NCI-H2171 treated with DMSO at 0.1 percent for 48 hours (cell line): ENCODE data around the gene ZFP1.

Experiments
- DNase-seq: peaks from one replicate; lab custom pipeline; 2025; lab: John Stamatoyannopoulos, UW

ZFP1 gene

DNA sequence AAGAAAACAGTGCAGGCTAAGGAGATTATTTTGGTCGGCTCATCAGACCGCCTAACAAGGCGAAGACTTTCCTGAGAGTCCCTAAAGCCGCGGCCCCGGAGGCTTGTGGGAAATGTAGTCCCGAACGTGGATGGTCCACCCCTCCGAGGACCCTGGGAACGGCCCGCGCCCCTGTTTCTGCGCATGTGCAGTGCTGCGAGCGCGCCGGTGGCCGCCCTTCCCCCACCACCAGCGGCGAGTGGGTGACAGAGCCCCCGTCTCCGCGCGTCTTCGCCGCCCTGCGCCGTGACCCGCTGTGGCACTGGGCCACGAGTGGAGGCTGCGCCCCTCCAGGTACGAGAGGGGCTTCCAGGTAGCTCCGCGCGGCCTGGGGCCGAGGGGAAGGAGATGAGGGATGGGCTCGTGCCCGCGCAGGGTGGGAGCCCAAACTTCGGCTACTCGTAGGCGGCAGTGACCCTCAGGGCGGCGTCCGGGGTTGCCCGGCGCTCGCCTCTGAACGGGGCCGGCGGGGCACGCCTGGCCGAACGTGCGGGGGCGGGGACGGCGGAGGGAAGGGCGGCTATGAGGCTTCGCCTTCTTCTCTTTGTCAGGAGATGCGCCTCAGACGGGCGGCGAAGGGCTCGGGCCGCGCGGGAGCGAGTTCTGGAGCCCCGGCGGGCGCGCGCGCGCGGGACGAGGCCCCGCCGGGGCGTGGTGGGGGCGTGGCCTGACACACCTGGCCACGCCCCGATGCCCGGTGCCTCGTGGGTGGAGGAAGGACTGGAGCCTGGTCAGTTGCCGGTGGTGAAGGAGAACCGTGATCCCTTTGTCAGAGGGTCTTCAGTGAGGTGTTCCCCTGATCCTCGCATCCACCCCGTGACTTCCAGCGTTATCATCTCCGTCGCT lies at the start of gene ZFP1:
Gene ZFP1 (plus strand): TSS at position 214 of the 885 bp plus-strand sequence. CDS start 4,428 bp downstream, outside the sequence.
- peak; percentile 89 for DNase-seq

DNA sequence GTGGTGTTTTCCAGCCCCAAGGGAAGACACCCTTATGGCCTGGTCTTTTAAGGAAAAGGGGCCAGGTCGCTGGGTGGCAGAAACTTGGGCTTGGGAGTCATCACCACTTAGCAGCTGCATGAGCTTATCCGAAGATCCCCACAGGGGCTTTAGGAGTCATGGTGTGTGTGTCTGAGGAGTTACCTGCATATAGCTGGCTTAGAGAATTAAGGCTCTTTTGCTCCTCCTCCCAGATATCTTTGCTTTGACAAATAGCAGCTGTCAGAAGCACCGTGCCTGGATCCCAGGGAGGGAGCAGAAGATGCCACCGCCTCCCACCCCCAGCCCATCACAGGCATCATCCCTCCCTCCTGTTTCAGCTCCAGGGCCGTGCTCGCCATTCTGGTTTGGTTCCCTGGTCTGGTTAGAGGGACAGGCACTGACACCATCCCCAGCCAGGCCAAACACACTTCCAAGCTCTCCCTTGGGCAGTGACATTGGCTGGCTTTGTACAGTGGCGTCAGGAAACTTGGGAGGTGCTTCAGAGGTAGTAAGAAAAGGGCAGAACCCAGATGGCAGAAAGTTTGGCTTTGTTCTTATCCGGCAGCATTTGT lies 49.2 kb upstream of the ZFP1 start:
- DNase-seq, result no peak

DNA sequence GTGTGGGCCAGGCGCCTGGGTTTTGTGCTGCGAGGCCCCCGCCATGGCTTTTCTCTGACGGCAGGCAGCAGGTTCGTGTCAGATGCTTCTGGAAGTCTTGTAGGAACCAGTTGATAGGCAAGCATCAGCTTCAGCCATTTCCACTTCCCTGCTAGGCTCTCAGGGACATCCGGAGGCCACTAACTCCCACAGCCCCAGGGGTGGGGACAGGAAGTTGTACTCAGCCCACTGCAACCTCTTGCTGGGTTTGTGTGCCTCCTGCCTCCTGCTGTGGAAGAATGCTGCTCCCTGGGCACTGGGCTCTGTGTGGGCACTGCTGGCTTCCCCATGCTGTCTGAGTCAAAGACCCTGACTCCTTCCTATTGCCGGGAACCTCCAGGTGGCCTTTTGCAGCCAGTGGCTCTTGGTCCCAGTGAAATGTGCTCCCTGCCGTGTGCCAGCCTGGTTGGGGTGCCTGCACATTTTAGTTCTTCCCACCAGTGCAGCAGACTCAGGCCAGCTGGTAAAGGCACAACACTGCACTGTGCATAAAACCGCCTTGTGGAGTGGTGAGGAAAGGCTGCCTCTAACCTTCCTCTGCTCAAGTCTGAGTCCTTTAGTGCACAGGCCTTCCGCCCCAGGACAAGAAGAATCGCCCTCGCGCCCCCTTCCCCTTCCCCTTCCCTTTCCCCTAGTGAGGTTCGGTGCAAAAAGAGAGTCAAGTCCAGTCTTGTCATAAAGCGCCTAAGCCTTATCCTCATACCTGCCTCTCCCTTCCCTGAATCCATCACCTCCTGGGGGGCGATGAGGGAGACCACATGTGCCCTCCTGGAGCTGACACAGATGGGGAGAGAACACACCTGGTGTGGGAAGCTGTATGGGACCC lies 48.4 kb upstream of the ZFP1 start:
- DNase-seq, result peak; percentile 36

GRCh38 chr16:75100603-75100990 lies 47.7 kb upstream of the ZFP1 start:
- DNase-seq, result no peak

- no peak for DNase-seq
Observed at GRCh38 chr16:75101635-75102034, 46.7 kb upstream of the ZFP1 start.

- no peak for DNase-seq
Observed at GRCh38 chr16:75102595-75102994, 45.7 kb upstream of the ZFP1 start.

GRCh38 chr16:75103994-75104393 lies 44.3 kb upstream of the ZFP1 start:
- no peak for DNase-seq

DNA sequence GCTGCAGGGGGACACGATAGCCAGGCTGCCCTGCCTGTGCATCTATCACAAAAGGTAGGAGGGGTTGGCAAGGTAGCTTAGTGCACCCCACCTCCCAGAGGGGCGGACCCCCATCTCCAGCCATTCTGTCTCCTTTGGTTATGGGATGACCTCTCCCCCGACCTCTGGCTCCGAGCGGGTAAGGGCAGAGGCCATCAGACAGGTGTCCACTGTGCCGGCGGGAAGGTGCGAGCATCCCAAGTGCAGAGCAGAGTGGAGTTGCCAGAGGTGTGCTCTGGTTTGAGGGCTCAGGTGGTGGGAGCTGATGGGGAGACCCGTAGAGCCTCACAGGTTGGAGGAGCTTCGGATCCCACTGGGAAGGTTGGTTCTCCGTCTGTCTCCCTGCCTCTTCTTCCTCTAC lies 43.5 kb upstream of the ZFP1 start:
- no peak for DNase-seq

- DNase-seq, result no peak
Observed at GRCh38 chr16:75105306-75106061, 42.8 kb upstream of the ZFP1 start.

DNA sequence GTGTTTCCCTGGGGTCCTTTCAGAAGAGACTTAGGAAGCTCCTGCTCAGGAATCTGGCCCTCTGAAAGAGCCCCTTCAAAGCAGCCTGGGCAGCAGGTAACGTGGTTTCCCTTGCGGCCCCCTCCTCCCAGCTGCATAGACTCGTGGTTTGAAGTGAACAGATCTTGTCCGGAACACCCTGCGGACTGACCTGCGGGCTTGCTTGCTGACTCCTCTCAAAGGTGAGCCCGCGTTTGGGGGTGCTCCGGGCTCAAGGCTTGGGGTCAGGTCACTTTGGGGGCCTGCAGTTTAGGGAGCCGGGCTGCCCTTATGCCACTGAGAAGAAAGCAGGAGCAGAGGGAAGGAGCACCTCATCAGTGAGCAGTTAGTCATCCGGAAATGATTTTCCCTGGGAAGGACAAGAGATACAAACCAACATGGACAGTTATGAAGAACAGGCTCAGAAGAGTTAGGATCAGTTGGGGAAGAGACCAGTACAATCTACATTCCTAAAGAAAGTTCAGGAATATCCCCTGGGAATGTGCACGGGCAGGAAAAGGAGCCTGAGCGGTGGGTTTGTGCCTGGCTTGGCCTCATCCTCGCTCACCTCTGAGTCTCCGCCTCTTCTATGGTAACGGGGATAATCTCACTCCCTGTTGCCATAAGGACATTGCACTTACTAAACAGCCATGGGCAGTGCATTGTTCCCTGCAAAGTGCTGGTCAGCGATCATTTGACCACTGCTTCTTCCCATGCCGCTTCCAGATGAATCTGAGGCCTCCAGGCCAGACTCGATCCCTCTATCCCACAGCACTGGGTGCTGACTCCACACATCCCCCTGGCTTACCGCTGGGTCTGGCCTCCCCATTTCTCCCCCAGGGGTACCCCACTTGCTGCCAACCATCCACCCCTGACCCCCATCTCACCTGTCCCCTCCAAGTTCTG lies 41.7 kb upstream of the ZFP1 start:
- DNase-seq, result no peak

DNA sequence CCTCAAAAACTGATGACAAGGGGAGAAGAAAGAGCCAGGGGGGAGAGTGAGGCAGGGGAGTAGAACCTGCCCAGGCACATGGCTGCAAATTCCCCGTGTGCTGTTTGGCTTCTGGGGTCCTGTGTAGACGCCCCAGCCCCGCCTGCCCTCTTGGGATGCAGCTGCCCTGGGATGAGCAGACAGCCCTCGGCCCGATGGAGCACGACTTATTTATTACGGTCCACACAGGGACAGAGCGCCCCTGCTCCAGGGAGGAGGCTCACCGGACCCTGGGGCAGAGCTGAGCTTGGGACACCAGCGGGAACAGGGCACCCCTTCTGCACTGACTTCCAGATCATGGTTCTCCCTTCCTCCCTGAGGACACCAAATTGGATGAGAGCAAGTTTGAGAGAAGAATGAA lies 40.8 kb upstream of the ZFP1 start:
- no peak for DNase-seq

GRCh38 chr16:75108792-75109731 lies 39.3 kb upstream of the ZFP1 start:
- DNase-seq, result no peak

DNA sequence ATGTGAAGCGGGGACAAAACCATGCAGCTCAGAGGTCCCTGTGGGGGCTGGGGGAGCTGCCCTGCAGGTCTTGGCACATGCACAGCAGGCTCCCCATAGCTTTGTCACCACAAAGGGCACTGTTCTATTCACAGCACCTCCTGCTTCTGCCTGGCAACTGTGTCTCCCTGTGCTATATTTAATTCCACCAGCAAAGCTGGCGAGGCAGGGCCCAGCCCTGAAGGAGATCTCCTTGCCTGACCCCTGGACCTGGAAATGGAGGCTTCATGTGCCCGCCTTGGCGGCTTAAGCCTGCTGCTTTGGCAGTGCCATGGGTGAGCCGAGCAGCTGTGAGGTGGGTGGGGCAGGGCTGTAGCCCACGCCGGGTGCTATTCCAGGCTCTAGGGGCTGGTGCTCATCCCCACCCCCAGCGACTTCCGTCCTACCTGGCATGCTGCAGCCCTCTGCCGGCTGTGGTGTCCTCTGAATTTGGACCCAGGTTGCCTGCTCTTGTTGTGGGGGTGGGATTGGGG lies 38.5 kb upstream of the ZFP1 start:
- no peak for DNase-seq

DNA sequence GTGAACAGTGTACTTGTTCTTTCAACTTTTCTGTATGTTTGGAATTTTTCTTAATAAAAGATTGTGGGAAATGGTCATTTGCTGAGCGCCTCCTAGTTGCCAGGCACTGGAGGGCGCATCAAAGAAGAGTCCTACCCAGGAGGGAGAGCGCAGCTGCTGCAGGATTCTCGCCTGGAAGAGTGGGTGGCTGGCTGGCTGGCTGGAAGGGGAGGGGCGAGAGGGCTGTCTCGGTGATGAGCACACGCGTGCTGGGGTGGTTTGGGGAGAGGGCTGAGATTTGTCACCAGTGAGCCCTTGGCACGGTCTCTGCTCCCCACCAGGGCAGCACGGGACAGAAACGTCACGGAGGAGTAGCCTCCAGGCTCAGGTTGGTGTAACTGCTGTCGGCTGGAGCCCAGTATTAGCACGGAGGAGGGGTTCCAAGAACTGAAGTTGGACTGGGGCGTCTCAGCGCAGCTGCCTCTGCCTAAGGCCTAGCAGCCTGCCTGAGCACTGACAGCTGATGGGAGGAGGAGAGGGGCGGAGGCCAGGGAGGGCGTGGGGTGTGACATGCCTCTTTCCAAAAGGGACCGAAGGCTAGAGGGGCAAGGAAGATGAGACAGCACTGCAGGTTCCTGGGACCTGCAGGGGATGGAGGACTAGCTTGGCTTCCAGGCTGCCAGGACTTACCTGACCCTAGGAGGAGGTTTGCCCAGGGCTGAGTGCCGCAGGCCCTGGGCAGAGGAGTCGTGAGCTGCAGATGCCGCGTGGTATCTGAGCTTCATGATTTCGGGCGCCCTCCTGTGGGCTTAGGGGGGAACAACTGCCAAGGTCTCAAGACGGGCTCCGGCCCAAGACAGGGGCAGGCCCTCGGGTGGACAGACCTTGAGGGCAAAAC lies 37.4 kb upstream of the ZFP1 start:
- peak; percentile 85 for DNase-seq

DNA sequence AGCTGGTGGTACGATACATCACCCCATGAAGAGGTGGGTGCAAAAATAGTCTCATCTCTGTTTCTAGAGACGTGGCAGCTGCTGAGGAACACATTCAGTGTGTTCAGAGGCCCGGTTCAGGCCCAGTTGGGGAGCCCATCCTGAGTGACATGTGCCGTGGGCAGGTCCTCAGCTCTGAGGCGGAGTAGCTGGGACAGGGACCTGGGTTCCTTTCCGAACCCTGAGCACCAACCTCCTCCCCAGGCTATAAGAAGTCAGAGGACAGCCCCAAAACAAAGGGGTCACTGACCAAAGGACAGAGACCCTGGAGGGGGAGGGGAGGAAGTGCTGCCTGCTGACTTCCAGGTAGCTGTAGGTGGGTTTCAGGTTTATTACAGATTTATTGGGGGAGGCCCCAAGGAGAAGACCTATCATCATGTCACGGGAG lies 36.8 kb upstream of the ZFP1 start:
- no peak for DNase-seq

DNA sequence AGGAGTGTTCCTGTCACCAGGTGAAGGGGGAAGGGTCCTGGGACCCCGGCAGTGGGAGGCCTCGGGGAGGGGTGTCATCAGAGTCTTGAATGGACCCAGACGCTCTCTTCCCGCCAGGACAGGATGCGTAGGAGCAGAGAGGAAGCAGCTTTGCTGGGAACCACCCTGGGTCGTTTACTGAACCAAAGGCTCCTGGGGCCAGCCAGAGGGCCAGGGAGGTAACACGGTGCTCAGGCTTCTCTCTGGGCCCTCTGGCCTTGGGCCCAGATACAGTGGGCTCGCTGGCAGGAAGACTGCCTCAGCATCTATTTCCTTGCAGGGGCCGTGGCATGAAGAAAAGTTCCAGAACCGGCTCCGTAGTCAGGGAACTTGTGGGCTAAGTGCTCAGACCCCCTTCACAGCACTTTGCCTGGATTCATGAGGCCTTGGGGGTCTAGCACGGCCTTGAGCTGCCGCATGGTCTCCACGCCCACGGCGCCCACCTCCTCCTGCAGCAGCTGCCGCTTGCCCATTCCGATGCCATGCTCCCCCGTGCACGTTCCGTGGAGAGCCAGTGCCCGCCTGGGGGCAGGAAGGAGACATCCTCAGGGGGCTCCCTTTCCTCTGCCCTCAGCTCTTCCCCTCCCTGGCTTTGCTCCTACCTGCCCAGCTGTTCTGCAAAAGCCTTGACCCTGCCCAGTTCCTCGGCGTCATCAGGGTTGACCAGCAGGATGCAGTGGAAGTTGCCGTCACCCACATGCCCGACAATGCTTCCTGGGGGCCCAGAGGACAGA lies 36.2 kb upstream of the ZFP1 start:
- no peak for DNase-seq

GRCh38 chr16:75112734-75113491 lies 35.4 kb upstream of the ZFP1 start:
- DNase-seq, result peak; percentile 6
